GM19351 (cell line): ENCODE data around the gene EPB41L1.

Experiments
- ATAC-seq: cut with Tn5 transposase; IDR thresholded peaks from one replicate; pipeline ENCODE4 v1.9.1; 2021; ENCODE audit warnings: mild to moderate bottlenecking, moderate library complexity; ENCODE audit not compliant: unreplicated experiment

Gene EPB41L1

GRCh38 chr20:36154700-36155628 is at the start of gene EPB41L1:
Gene EPB41L1, plus strand, starts transcription at chr20:36154740. Its CDS starts 19,038 bp downstream, at chr20:36173778.
- no peak for ATAC-seq

DNA sequence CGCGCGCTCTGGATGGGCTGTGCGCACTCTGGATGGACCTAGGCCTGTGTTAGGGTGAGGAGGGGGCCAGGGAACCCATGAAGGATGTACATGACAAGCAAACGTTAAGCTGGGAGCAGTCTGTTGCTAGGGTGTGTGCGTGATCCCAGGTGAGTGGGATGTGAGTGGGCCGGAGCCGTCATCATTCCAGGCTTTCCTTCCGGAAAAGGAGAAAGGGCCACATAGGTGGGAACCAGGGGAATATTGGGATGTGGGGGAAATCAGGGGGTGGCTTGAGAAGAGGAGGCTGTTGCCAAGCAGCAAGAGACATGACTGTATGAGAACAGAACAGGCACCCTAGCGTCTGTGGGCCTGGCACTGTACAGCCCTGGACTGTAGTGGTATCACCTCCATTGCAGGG is 49.7 kb upstream of the EPB41L1 start:
- no peak for ATAC-seq

DNA sequence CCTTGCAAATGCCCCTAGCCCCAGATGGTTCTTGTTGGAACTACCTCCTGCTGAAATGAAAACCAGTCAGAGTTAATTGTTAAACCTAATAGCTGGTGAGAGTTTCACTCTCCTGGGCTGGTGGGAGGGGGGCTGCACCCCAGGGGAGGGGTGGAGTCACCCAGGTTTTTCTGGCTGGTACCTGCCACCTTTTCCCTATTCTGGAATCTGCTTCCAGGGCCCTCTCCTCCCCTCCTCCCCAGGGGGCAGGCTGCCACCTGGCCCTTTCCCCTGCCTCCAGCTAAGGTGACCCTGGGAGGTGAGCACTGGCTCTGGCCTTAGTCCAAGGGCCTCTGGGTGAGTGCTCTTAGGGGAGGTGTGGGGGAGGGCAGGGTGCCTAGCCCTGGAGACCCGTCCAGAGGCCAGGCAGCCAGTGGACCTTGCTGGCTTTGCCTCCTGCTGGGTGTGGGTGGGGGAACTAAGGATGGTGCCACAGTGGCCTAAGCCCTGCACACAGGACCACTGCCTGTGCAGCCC is 48.8 kb upstream of the EPB41L1 start:
- no peak for ATAC-seq

GRCh38 chr20:36106606-36107005 is 47.9 kb upstream of the EPB41L1 start:
- no peak for ATAC-seq

DNA sequence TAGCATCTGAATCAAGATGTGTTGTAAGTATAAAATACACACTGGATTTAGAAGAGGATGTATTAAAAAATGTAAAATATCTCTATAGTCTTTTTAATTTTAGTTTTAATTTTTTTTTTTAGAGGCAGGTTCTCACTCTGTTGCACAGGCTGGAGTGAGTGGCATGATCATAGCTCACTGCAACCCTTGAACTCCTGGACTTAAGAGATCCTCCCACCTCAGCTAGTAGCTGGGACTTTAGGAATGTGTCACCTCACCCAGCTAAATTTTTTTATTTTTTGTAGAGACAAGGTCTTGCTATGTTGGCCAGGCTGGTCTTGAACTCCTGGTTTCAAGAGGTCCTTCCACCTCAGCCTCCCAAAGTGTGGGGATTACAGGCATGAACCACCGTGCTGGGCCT is 46.7 kb upstream of the EPB41L1 start:
- ATAC-seq, result no peak

DNA sequence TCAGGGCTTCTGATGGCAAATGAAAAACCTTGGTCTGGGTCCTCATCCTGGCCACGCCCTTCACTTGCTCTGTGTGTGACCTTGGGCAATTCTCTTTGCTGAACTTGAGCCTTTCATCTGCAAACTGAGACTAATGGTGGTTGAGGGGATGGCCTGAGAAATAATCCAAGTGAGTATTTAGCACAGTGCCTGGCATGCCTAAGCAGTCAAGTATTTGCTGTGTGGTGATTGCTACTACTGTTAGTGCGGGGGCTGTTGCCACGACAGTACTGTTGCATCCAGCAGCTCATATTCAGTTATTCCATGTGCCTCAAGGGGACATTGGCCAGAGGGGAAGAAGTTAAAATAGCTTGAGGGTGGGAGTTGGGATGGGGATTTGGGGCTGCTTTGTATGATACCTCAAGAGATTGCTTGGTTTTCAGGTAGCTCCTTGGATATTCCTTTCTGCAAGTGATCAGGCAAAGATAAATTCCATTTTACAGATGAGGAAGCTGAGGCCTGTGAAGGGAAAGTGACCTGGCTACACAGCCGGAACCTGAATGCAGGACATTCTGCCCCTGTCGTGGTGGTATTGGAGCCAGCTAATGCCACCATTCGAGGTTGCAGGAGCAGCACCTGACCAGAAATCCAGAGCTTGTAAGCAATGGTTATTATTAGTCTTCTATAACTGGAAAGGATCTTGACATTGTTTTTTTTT is 45.1 kb upstream of the EPB41L1 start:
- no peak for ATAC-seq

GRCh38 chr20:36110994-36111393 is 43.5 kb upstream of the EPB41L1 start:
- no peak for ATAC-seq

GRCh38 chr20:36112112-36112511 is 42.4 kb upstream of the EPB41L1 start:
- ATAC-seq, result no peak

GRCh38 chr20:36113036-36113435 is 41.5 kb upstream of the EPB41L1 start:
- no peak for ATAC-seq

- no peak for ATAC-seq
Measured at GRCh38 chr20:36113566-36114250, 40.8 kb upstream of the EPB41L1 start.

DNA sequence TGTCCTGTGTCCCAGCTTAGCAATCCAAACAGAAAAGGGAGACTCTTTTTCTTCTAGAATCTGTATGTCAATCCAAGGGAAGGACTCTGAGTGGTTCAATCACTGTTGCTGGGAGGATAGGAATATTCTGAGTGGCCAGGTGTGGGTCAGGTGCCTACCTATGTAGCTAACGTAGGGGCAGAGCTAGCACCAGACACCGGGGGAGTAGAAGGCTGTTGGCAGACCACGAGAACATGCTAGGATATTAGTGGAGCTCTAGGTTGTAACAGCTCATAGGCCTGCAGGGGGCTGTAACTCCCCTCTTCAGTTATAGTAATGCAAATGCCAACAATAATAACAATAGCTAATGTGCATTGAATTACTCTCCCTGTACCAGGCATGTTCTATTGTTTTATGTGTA is 39.8 kb upstream of the EPB41L1 start:
- no peak for ATAC-seq

DNA sequence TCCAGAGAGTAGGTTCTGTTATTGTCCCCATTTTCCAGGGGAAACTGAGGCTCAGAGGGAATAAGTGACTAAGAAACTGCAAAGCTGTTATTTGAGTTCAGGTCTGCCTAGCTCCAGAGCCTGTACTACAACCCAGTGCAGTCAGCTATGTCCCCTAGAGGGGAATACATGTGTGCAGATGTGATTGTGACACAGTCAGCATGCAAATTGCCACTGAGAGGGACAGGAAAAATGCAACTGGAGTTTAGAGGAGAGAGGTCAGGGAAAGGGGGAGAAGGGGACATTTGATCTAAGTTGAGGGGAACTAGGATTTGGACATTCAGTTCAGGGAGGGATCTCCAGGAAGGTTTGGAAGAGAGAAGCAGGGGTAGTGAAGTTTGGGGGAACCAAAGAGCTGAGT is 38.6 kb upstream of the EPB41L1 start:
- ATAC-seq, result no peak

DNA sequence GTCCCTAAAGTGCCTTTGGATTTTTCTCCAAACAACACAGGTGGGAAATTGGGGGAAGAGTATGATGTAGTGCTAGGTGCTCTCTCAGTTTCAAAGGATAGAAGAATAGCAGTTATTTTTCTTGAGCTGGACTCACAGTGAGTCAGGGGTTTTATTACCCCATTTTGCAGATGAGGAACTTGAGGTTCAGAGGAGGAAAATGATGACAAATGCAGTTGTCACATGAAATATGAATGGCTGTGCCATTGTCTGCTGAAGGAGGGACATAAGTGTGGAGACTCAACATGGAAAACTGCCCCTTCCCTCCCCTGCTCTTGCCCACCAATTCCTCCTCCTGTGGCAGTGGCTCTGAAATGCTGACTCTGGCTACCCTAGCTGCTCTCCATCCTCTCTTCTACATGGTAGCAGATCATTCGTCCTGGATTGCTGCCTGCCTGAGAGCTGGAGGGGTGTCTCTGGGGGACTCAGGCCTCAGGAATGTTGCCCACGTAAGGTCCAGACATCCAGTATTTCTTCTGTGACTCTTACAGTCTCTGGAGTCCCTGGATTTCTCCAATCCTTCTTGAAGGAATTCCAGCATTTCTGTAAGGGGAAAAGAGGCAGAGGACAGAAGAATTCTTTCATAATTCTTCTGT is 37.6 kb upstream of the EPB41L1 start:
- ATAC-seq, result no peak

DNA sequence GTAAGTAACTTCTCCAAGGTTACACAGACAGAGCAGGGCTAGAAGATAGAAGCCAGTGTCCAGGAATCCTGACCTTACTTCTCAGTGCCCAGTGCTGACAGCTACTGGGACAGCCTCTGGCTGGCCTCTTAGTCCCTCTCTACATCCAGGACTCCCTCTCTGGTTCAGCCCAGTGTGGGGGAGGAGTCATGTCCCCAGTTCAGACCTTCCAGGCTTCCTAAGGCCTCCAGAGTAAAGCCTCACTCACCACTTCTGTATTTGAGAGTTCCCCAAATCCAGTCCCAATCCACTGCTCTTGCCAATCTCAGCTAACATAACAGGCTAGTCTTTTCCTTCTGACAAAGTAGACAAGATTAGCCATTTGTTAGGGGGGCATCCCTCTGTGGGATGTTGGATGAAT is 36.9 kb upstream of the EPB41L1 start:
- no peak for ATAC-seq

DNA sequence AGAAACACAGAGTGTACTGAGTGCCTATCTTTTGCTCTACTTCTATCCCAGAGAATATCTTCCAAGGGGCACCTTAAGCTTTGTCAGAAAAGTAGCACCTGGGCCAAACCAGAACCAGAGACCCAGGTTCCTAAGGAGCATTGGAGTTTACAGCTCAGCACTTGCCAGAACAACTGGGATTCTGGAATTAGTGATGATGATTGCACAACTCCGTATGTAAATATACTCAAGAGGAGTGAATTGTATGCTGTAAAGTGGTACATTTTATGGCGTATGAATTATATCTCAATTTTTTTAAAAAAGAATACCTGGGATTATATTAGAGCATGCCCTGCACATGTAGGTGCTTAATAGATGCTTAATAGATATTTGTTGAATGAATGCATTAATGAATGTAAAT is 36.2 kb upstream of the EPB41L1 start:
- ATAC-seq, result no peak

DNA sequence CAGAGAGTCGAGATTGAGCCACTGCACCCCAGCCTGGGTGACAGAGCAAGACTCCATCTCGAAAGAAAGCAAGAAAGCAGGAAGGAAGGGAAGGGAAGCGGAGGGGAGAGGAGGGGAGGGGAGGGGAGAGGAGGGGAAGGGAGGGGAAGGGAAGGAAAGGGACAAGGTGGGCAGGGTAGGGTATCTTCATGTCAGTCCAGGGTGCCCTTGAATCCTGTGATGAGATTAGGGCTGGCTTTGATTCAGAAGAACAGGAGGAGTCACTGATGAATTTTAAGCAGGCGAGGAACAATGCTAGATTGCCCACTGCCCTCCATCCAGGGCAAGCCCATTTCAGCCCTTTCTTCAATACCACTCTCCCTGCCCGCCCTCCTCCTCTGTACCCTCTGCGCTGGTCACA is 35.0 kb upstream of the EPB41L1 start:
- no peak for ATAC-seq

GRCh38 chr20:36120241-36120640 is 34.3 kb upstream of the EPB41L1 start:
- no peak for ATAC-seq

DNA sequence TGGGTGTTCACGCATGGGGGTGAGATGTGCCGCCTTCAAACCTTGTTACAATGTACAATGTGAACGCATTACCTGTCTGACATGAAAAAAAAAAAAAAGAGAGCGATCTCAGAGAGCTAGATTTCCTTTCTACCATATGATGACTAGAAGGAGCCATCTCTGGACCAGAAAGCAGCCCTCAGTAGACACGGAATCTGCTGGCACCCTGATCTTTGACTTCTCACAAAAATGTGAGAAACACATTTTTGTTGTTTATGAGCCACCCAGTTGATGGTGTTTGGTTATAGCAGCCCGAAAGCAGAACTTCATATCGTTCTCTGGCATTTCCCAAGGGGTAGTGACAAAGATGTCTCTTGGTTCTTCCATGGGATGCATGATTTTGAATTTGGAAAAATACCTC is 33.5 kb upstream of the EPB41L1 start:
- no peak for ATAC-seq

- no peak for ATAC-seq
Measured at GRCh38 chr20:36121981-36122930, 32.3 kb upstream of the EPB41L1 start.

DNA sequence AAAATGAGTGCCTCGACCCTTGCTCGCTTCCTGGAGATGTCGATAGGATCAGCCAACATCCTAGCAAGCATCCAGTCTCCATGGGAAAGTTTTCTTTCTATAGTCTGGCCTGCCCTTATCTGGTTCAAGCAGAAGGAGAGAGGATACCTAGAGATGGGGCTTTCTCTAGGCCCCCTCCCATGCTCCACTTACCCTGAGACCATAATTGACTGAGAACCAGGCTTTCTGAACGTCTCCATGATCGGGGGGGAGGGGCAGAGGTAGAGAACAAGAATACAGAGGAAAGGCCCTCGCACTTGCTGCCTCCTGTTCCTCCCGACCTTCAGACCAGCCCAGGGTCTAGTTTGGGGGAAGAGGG is 31.6 kb upstream of the EPB41L1 start:
- no peak for ATAC-seq
